Neural cell (in vitro differentiated cells): ENCODE results near the gene APOC1. TPM values are rescaled to one million over a fixed set of nuclear protein-coding genes. Genes with fewer than 3 reads are reported as not detected.

Experiments
- H2AFZ ChIP-seq: fragments of 200-600, 300-800 bp; sonication (generic), shearing (Covaris generic); 2 replicates; pipeline ENCODE4 v1.6.0; 2014; ENCODE audit warnings: low read depth, mild to moderate bottlenecking, antibody characterized with exemption, low read length, moderate library complexity
- H3F3A ChIP-seq: fragments of 200-600 bp; shearing (Covaris generic); 2 replicates; pipeline ENCODE4 v1.6.1; 2016; ENCODE audit warnings: mild to moderate bottlenecking, moderate library complexity, mixed read lengths, antibody characterized with exemption, low read length; ENCODE audit not compliant: insufficient read depth, poor library complexity, severe bottlenecking
- H3K27ac ChIP-seq: fragments of 200-600, 300-800 bp; sonication (generic), shearing (Covaris generic); 2 replicates; pipeline ENCODE4 v1.5.1; 2014; ENCODE audit warnings: mild to moderate bottlenecking, low read length, moderate library complexity
- H3K27me3 ChIP-seq: fragments of 300-800, 200-600 bp; sonication (generic), shearing (Covaris generic); 2 replicates; pipeline ENCODE4 v1.6.0; 2014; ENCODE audit warnings: mild to moderate bottlenecking, low read depth, low read length, moderate library complexity; ENCODE audit not compliant: insufficient read depth
- H3K36me3 ChIP-seq: fragments of 300-800, 200-600 bp; sonication (generic), shearing (Covaris generic); 2 replicates; pipeline ENCODE4 v1.5.1; 2014; ENCODE audit warnings: mild to moderate bottlenecking, antibody characterized with exemption, low read length, moderate library complexity; ENCODE audit not compliant: insufficient read depth
- H3K4me2 ChIP-seq: fragments of 300-800, 200-600 bp; sonication (generic), shearing (Covaris generic); 2 replicates; pipeline ENCODE4 v1.6.0; 2014; ENCODE audit warnings: mild to moderate bottlenecking, low read length
- H3K4me3 ChIP-seq: fragments of 300-800, 200-600 bp; sonication (generic), shearing (Covaris generic); 2 replicates; pipeline ENCODE4 v1.5.1; 2014; ENCODE audit warnings: mild to moderate bottlenecking, low read length, moderate library complexity
- H3K79me2 ChIP-seq: fragments of 200-600 bp; shearing (Covaris generic); replicated peaks from 2 replicates; pipeline ENCODE4 v1.6.0; 2014; ENCODE audit warnings: mild to moderate bottlenecking, low read length, moderate library complexity; ENCODE audit not compliant: insufficient read depth
- H3K9ac ChIP-seq: fragments of 300-800, 200-600 bp; sonication (generic), shearing (Covaris generic); 2 replicates; pipeline ENCODE4 v1.6.1; 2016; ENCODE audit warnings: mild to moderate bottlenecking, low read length, mixed read lengths
- H3K9me2 ChIP-seq: fragments of 200-600 bp; shearing (Covaris generic); 2 replicates; pipeline ENCODE4 v1.6.1; 2016; ENCODE audit warnings: mild to moderate bottlenecking, low read length, mixed read lengths; ENCODE audit not compliant: insufficient read depth
- H3K9me3 ChIP-seq: fragments of 200-600, 300-800 bp; sonication (generic), shearing (Covaris generic); 2 replicates; pipeline ENCODE4 v1.6.1; 2016; ENCODE audit warnings: mild to moderate bottlenecking, mixed run types, low read length, moderate library complexity, mixed read lengths
- H4K20me1 ChIP-seq: fragments of 200-600 bp; shearing (Covaris generic); 2 replicates; pipeline ENCODE4 v1.6.1; 2016; ENCODE audit warnings: mild to moderate bottlenecking, mixed run types; ENCODE audit not compliant: insufficient read depth
- CTCF ChIP-seq: fragments of 450-650 bp; IDR thresholded peaks from 2 replicates; pipeline ENCODE4 v1.5.1; 2014; ENCODE audit warnings: antibody characterized with exemption, mild to moderate bottlenecking, moderate library complexity; ENCODE audit not compliant: poor library complexity, severe bottlenecking
- EP300 ChIP-seq: fragments of 450-650 bp; conservative IDR thresholded peaks from 2 replicates; pipeline ENCODE4 v1.6.1; 2014; ENCODE audit warnings: antibody characterized with exemption, mild to moderate bottlenecking, moderate library complexity; ENCODE audit not compliant: poor library complexity, severe bottlenecking
- EZH2 ChIP-seq: fragments of 200-600, 300-800 bp; shearing (Covaris generic), sonication (generic); IDR thresholded peaks from 2 replicates; pipeline ENCODE4 v1.6.1; 2014; ENCODE audit warnings: antibody characterized with exemption, low read length, borderline replicate concordance, mild to moderate bottlenecking; ENCODE audit not compliant: insufficient read depth, poor library complexity, severe bottlenecking
- MXI1 ChIP-seq: fragments of 450-650 bp; conservative IDR thresholded peaks from 2 replicates; pipeline ENCODE4 v1.6.1; 2014; ENCODE audit warnings: antibody characterized with exemption, mild to moderate bottlenecking; ENCODE audit not compliant: poor library complexity, severe bottlenecking
- POLR2AphosphoS5 ChIP-seq: IDR thresholded peaks from 2 replicates; pipeline ENCODE4 v1.6.1; 2012
- REST ChIP-seq: IDR thresholded peaks from 2 replicates; pipeline ENCODE4 v1.6.1; 2012; ENCODE audit warnings: borderline replicate concordance
- SMC3 ChIP-seq: fragments of 450-650 bp; conservative IDR thresholded peaks from 2 replicates; pipeline ENCODE4 v1.6.1; 2014; ENCODE audit warnings: antibody characterized with exemption, mild to moderate bottlenecking, moderate library complexity; ENCODE audit not compliant: poor library complexity
- TAF1 ChIP-seq: IDR thresholded peaks from 2 replicates; pipeline ENCODE4 v1.6.1; 2012; ENCODE audit warnings: low read depth
- polyA plus RNA-seq: library from polyadenylated mRNA; depleted of rRNA; stranded (reverse); fragments of >200 nt; gene quantifications from 2 replicates; pipeline ENCODE4 v1.2.3, GENCODE V29; 2014

The APOC1 gene
- polyA plus RNA-seq, 1 donor from 2014 or later, result not detected

GRCh38 chr19:44876930-44877535 lies 37.4 kb upstream of the APOC1 start:
- H3K9me3 ChIP-seq, result no peaks in the 10 kb centered on the region
- H3K4me3 ChIP-seq, result no peak overlapping the region
- H3K27ac ChIP-seq, result no peak overlapping the region
- no peaks in the 10 kb centered on the region for H3K27me3 ChIP-seq
- H3K36me3 ChIP-seq, result no peaks in the 10 kb centered on the region
- H3F3A ChIP-seq, result no peaks in the 10 kb centered on the region
- H3K9ac ChIP-seq, result no peak overlapping the region
- no peaks in the 10 kb centered on the region for H3K9me2 ChIP-seq
- no peak overlapping the region for H3K4me2 ChIP-seq
- H3K79me2 ChIP-seq, result no peaks in the 10 kb centered on the region
- TF ChIP-seq REST (no peak), CTCF (no peak), MXI1 (no peak)
- no peaks in the 10 kb centered on the region for H4K20me1 ChIP-seq
- H2AFZ ChIP-seq, result no peak overlapping the region

DNA sequence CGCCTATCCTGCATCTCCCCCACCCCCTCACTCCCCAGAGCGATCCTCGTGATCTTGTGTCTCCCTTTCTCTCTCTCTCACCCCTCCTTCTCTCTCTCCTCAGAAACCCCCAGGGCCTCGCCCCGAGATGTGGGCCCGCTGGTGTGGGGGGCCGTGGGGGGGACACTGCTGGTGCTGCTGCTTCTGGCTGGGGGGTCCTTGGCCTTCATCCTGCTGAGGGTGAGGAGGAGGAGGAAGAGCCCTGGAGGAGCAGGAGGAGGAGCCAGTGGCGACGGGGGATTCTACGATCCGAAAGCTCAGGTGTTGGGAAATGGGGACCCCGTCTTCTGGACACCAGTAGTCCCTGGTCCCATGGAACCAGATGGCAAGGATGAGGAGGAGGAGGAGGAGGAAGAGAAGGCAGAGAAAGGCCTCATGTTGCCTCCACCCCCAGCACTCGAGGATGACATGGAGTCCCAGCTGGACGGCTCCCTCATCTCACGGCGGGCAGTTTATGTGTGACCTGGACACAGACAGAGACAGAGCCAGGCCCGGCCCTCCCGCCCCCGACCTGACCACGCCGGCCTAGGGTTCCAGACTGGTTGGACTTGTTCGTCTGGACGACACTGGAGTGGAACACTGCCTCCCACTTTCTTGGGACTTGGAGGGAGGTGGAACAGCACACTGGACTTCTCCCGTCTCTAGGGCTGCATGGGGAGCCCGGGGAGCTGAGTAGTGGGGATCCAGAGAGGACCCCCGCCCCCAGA lies 36.1 kb upstream of the APOC1 start:
- Histone ChIP-seq H3K27ac (no peak overlapping the region), H2AFZ (no peak overlapping the region), H3K9me2 (no peaks in the 10 kb centered on the region), H3F3A (no peaks in the 10 kb centered on the region), H3K9me3 (no peaks in the 10 kb centered on the region), H3K4me2 (no peak overlapping the region), H3K4me3 (no peak overlapping the region), H3K27me3 (no peaks in the 10 kb centered on the region), H3K79me2 (no peaks in the 10 kb centered on the region), H3K36me3 (no peaks in the 10 kb centered on the region), H3K9ac (no peak overlapping the region), H4K20me1 (no peaks in the 10 kb centered on the region)
- TF ChIP-seq EZH2, result no peak

DNA sequence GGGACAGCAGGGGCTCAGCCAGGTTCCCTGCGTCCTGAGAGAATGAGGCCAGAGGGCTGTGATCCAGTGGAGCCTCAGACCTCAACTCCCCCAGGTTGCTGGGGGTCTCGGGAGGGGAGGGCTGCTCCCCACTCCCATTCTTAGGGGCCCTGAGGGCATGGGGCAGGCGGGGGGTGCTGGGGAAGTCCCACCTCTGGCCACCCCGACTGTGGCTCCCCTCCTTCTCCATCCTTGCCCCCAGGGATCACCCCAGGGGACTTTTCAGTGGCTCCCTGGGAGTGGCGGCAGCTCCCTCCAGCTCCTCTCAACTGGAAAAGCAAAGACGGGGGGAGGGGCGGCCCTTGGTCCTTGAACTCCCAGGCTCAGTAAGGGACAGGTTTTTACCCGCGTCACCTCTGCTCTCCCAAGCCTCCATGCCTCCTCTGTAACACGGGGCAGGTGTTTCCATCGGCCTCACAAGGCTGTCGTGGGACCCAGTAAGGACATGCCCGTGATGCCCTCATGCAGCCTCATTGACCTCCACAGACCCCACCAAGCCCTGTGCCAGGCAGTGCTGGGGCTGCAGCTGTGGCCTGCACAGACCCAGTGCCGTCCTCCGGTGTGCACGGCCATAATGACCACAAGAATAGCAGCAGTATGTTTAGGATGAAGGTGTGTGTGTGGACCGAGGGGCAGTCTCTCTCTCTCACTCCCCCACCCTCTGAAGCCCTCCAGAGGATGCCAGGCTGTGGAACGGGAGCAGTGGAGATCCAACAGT lies 34.9 kb upstream of the APOC1 start:
- Histone ChIP-seq H3K9me3 (no peaks in the 10 kb centered on the region), H3K79me2 (no peaks in the 10 kb centered on the region), H3K9me2 (no peaks in the 10 kb centered on the region), H3K27ac (no peak overlapping the region), H3K36me3 (no peaks in the 10 kb centered on the region), H3K4me2 (no peak overlapping the region), H3K4me3 (no peak overlapping the region), H2AFZ (no peak overlapping the region), H4K20me1 (no peaks in the 10 kb centered on the region), H3K27me3 (no peaks in the 10 kb centered on the region), H3K9ac (no peak overlapping the region), H3F3A (no peaks in the 10 kb centered on the region)
- TF ChIP-seq EZH2, result no peak
- TF ChIP-seq CTCF, result no peak
- no peak for TF ChIP-seq POLR2AphosphoS5
- TF ChIP-seq REST, result no peak
- TF ChIP-seq EP300, result no peak
- no peak for TF ChIP-seq SMC3
- TF ChIP-seq MXI1, result no peak
- TF ChIP-seq TAF1, result no peak
